ENCODE measurements around the gene KCNT1.

KCNT1 gene

GRCh38 chr9:135717410-135717809 lies 15.4 kb downstream of the KCNT1 start:
- TF ChIP-seq, protein P1, sequence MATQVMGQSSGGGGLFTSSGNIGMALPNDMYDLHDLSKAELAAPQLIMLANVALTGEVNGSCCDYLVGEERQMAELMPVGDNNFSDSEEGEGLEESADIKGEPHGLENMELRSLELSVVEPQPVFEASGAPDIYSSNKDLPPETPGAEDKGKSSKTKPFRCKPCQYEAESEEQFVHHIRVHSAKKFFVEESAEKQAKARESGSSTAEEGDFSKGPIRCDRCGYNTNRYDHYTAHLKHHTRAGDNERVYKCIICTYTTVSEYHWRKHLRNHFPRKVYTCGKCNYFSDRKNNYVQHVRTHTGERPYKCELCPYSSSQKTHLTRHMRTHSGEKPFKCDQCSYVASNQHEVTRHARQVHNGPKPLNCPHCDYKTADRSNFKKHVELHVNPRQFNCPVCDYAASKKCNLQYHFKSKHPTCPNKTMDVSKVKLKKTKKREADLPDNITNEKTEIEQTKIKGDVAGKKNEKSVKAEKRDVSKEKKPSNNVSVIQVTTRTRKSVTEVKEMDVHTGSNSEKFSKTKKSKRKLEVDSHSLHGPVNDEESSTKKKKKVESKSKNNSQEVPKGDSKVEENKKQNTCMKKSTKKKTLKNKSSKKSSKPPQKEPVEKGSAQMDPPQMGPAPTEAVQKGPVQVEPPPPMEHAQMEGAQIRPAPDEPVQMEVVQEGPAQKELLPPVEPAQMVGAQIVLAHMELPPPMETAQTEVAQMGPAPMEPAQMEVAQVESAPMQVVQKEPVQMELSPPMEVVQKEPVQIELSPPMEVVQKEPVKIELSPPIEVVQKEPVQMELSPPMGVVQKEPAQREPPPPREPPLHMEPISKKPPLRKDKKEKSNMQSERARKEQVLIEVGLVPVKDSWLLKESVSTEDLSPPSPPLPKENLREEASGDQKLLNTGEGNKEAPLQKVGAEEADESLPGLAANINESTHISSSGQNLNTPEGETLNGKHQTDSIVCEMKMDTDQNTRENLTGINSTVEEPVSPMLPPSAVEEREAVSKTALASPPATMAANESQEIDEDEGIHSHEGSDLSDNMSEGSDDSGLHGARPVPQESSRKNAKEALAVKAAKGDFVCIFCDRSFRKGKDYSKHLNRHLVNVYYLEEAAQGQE (IDR thresholded peaks at IDR 0.05; ENCODE audit: insufficient read depth in 1 of 2, low read depth in 2 of 2, low read length in 2 of 2) = no peak
- TF ChIP-seq TAF1 (IDR thresholded peaks at IDR 0.05; ENCODE audit: borderline replicate concordance, insufficient read depth, low read length) = no peak
- TF ChIP-seq SIN3A (IDR thresholded peaks at IDR 0.05; ENCODE audit: borderline replicate concordance, insufficient read depth, low read length) = no peak
- no peak for TF ChIP-seq FOXP2 (optimal IDR thresholded peaks at IDR 0.05; ENCODE audit: borderline replicate concordance, extremely low read depth, extremely low read length, insufficient read depth)
- TF ChIP-seq POLR2AphosphoS5 (IDR thresholded peaks at IDR 0.05; ENCODE audit: low read depth, low read length) = no peak

DNA sequence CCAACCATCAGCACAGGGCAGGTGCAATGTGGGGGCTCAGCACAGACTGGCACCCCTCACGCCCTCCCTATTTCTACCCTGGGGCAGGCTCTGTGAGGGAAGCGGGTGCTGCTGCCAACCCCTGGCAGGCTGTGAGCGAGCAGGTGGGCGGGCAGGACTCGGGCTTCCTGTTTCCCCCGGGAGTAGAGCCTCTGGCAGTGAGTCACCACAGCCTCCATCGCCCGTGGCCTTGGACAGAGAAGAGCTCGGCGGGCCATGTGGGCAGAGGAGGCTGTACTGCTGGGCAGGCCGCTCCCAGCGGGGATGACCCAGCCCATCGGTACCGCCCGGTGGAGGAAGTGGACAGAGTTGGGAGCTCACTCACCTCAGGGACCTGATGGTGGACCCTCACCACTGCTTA lies 16.6 kb downstream of the KCNT1 start:
- TF ChIP-seq POLR2AphosphoS5 (IDR thresholded peaks at IDR 0.05; ENCODE audit: low read depth, low read length) (no peak), FOXP2 (optimal IDR thresholded peaks at IDR 0.05; ENCODE audit: borderline replicate concordance, extremely low read depth, extremely low read length, insufficient read depth) (no peak), TAF1 (IDR thresholded peaks at IDR 0.05; ENCODE audit: borderline replicate concordance, insufficient read depth, low read length) (no peak)
- TF ChIP-seq, protein P1 (IDR thresholded peaks at IDR 0.05; ENCODE audit: insufficient read depth in 1 of 2, low read depth in 2 of 2, low read length in 2 of 2) = no peak

DNA sequence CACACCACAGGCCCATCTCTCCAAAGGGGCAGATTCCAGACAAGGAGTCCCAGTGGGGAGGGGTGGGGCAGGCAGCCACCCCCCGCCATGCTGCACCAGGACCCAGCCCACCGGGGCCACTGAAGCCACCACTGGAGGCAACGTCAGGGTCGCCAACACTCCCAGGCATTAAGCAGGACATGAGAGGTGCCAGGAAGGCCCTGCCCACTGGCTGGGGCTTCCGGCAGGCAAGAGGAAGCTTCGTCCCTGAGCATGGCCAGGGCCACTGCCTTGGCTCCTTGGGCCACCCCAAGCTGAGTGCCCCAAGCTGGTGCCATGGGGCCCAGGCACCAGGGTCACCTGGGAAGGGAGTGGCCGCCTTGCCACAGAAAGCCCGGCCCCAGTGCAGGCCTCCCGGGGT lies 17.5 kb downstream of the KCNT1 start:
- TF ChIP-seq, protein P1 (IDR thresholded peaks at IDR 0.05; ENCODE audit: insufficient read depth in 1 of 2, low read depth in 2 of 2, low read length in 2 of 2) = no peak
- no peak for TF ChIP-seq TAF1 (IDR thresholded peaks at IDR 0.05; ENCODE audit: borderline replicate concordance, insufficient read depth, low read length)
- TF ChIP-seq SIN3A (IDR thresholded peaks at IDR 0.05; ENCODE audit: borderline replicate concordance, insufficient read depth, low read length) = no peak
- TF ChIP-seq POLR2AphosphoS5 (IDR thresholded peaks at IDR 0.05; ENCODE audit: low read depth, low read length) = no peak
- TF ChIP-seq FOXP2 (optimal IDR thresholded peaks at IDR 0.05; ENCODE audit: borderline replicate concordance, extremely low read depth, extremely low read length, insufficient read depth) = no peak

- TF ChIP-seq, protein P1 (IDR thresholded peaks at IDR 0.05; ENCODE audit: insufficient read depth in 1 of 2, low read depth in 2 of 2, low read length in 2 of 2) = no peak
- TF ChIP-seq FOXP2 (optimal IDR thresholded peaks at IDR 0.05; ENCODE audit: borderline replicate concordance, extremely low read depth, extremely low read length, insufficient read depth) (no peak), SIN3A (IDR thresholded peaks at IDR 0.05; ENCODE audit: borderline replicate concordance, insufficient read depth, low read length) (no peak), TAF1 (IDR thresholded peaks at IDR 0.05; ENCODE audit: borderline replicate concordance, insufficient read depth, low read length) (no peak)
These were observed 20.4 kb downstream of the KCNT1 start for GRCh38 chr9:135722365-135722764.

DNA sequence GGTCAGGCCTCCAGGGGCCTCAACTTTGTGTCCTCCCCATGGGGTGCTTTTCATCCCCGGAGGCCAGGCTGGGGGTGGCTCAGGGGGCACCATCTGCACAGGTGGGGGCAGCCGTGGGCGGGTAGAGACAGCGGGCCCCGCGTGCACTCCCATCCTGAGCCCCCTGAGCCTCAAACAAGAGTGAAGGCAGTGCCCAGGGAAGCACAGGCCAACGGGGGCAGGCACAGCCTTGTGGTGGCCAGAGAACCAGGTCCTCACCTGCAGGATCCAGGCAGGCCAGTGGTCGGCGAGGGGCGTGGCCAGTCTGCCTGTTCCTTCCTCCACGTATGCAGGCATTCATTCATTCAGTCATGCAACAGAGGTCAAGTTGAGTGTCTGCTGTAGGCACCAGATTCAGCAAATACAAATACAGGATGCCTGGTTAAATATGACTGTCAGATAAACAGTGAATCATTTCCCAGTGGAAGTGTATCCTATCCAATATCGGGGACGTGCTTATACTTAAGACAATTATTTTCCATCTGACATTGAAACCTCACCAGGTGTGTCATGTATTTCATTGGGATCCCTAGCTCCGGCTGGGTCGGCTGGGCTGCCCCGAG lies 22.3 kb downstream of the KCNT1 start:
- TF ChIP-seq POLR2AphosphoS5 (IDR thresholded peaks at IDR 0.05; ENCODE audit: low read depth, low read length) (no peak), FOXP2 (optimal IDR thresholded peaks at IDR 0.05; ENCODE audit: borderline replicate concordance, extremely low read depth, extremely low read length, insufficient read depth) (no peak), SIN3A (IDR thresholded peaks at IDR 0.05; ENCODE audit: borderline replicate concordance, insufficient read depth, low read length) (no peak), TAF1 (IDR thresholded peaks at IDR 0.05; ENCODE audit: borderline replicate concordance, insufficient read depth, low read length) (no peak)
- TF ChIP-seq, protein P1 (IDR thresholded peaks at IDR 0.05; ENCODE audit: insufficient read depth in 1 of 2, low read depth in 2 of 2, low read length in 2 of 2) = no peak

Measured in PFSK-1 (cell line).